ENCODE measurements around the gene ATF6. TPM values are rescaled to one million over a fixed set of nuclear protein-coding genes. Genes with fewer than 3 reads are reported as not detected.
A peak's percentile ranks its signal among the peaks of the same experiment; 100 is the strongest.

The ATF6 gene
- total RNA-seq, 4 donors from 2014 or later, result 13.4 to 24.8 (median 17.6) TPM

GRCh38 chr1:161946071-161946987, 180.2 kb downstream of the ATF6 start:
- no peak overlapping the region for H3K27ac ChIP-seq
- no peaks in the 10 kb centered on the region for H3K9me3 ChIP-seq
- no peak for TF ChIP-seq POLR2A (IDR thresholded peaks at IDR 0.05)
- no peak for TF ChIP-seq CTCF (IDR thresholded peaks at IDR 0.05)
- intact Hi-C loops (cut with DNase I), result no loop called here
- no peaks in the 10 kb centered on the region for H3K27me3 ChIP-seq
- H3K4me3 ChIP-seq, result no peak overlapping the region
- peaks cover 0 to 57% (median 7%) of the 10 kb centered on the region in 3 donors for H3K4me1 ChIP-seq
- DNase-seq, result no peak
- peaks cover 0 to 10% (median 0%) of the 10 kb centered on the region in 3 donors for H3K36me3 ChIP-seq
- WGBS, 2 donors, result 80 to 89% methylated on average over 2 of the region's 5 CpGs

GRCh38 chr1:161948435-161948834, 182.3 kb downstream of the ATF6 start:
- intact Hi-C loops (cut with DNase I), result no loop called here
- Histone ChIP-seq H3K4me1 (peaks cover 0 to 60% (median 7%) of the 10 kb centered on the region in 3 donors), H3K4me3 (no peak overlapping the region), H3K27me3 (no peaks in the 10 kb centered on the region), H3K27ac (peak overlapping the region in 2 of 4 donors; percentile 17 to 66), H3K36me3 (no peaks in the 10 kb centered on the region), H3K9me3 (no peaks in the 10 kb centered on the region)
- 55 to 68% methylated on average over 4 of the region's 4 CpGs for WGBS, 2 donors
- TF ChIP-seq CTCF (IDR thresholded peaks at IDR 0.05) (no peak), POLR2A (IDR thresholded peaks at IDR 0.05) (no peak)
- DNase-seq, result no peak

- Histone ChIP-seq H3K27me3 (no peaks in the 10 kb centered on the region), H3K9me3 (no peaks in the 10 kb centered on the region), H3K4me3 (no peak overlapping the region), H3K36me3 (no peaks in the 10 kb centered on the region), H3K4me1 (peaks cover 0 to 60% (median 7%) of the 10 kb centered on the region in 3 donors), H3K27ac (peak overlapping the region in 2 of 4 donors; percentile 55 to 66)
- DNase-seq, result no peak
- intact Hi-C loops (cut with DNase I), result no loop called here
- TF ChIP-seq POLR2A (IDR thresholded peaks at IDR 0.05) (no peak), CTCF (IDR thresholded peaks at IDR 0.05) (no peak)
- WGBS, 2 donors, result 83 to 85% methylated on average over 2 of the region's 2 CpGs
Measured at GRCh38 chr1:161949548-161949947, 183.4 kb downstream of the ATF6 start.

DNA sequence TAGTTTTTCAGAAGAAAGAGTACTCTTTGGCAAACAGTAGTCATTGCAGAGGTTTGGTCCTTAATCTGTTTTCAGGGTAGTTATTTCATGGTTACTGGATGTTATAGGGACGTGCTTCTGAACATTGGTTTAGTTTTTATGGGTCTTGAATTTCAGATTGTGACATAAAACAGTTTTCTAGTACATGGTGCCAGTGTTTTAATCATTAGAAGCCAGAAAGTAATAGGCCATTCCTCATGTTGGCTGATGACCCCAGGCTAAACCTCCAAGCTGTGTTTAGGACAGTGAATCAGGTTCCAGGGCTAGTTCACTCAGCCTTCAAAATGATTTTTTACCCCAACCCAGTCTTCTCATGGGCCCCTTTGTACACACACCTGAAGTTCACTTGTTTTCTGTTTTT, 184.3 kb downstream of the ATF6 start:
- H3K4me3 ChIP-seq, result no peak overlapping the region
- intact Hi-C loops (cut with DNase I), result no loop called here
- DNase-seq, result no peak
- H3K36me3 ChIP-seq, result no peaks in the 10 kb centered on the region
- H3K4me1 ChIP-seq, result peaks cover 0 to 53% (median 7%) of the 10 kb centered on the region in 3 donors
- H3K27ac ChIP-seq, result no peak overlapping the region
- H3K27me3 ChIP-seq, result no peaks in the 10 kb centered on the region
- no peaks in the 10 kb centered on the region for H3K9me3 ChIP-seq
- TF ChIP-seq POLR2A (IDR thresholded peaks at IDR 0.05), result no peak
- TF ChIP-seq CTCF (IDR thresholded peaks at IDR 0.05), result no peak
- 88 to 100% methylated on average over 1 of the region's 1 CpG for WGBS, 2 donors

- Histone ChIP-seq H3K27ac (no peak overlapping the region), H3K4me1 (peaks cover 0 to 49% (median 7%) of the 10 kb centered on the region in 3 donors), H3K36me3 (no peaks in the 10 kb centered on the region), H3K27me3 (no peaks in the 10 kb centered on the region), H3K4me3 (no peak overlapping the region), H3K9me3 (no peaks in the 10 kb centered on the region)
- TF ChIP-seq POLR2A (IDR thresholded peaks at IDR 0.05), result no peak
- TF ChIP-seq CTCF (IDR thresholded peaks at IDR 0.05), result no peak
- no peak for DNase-seq
- intact Hi-C loops (cut with DNase I), result no loop called here
- WGBS, 2 donors, result 92 to 100% methylated on average over 1 of the region's 1 CpG
Measured at GRCh38 chr1:161951646-161952045, 185.5 kb downstream of the ATF6 start.
